H9 (cell line): ENCODE measurements around the gene CSNK1G1. TPM values are rescaled to one million over a fixed set of nuclear protein-coding genes. Genes with fewer than 3 reads are reported as not detected.

Source experiments
- DNase-seq: peaks from one replicate; pipeline ENCODE4 v3.0.0-alpha.2; 2017
- H2AFZ ChIP-seq: one replicate; pipeline ENCODE4 v1.6.1; 2013; ENCODE audit warnings: mild to moderate bottlenecking, low read length, control low read depth, moderate library complexity
- H2AK5ac ChIP-seq: 2 replicates; pipeline ENCODE4 v1.6.1; 2013; ENCODE audit warnings: low read length, control low read depth, mixed read lengths; ENCODE audit not compliant: insufficient read length
- H2BK120ac ChIP-seq: one replicate; pipeline ENCODE4 v1.6.1; 2013; ENCODE audit warnings: low read depth, mild to moderate bottlenecking, low read length, control low read depth, inconsistent platforms; ENCODE audit not compliant: poor library complexity, severe bottlenecking
- H2BK12ac ChIP-seq: 2 replicates; pipeline ENCODE4 v1.6.1; 2013; ENCODE audit warnings: low read length, control low read depth, mixed read lengths, low read depth; ENCODE audit not compliant: insufficient read length
- H2BK15ac ChIP-seq: 2 replicates; pipeline ENCODE4 v1.6.1; 2013; ENCODE audit warnings: low read depth, low read length, control low read depth
- H2BK20ac ChIP-seq: one replicate; pipeline ENCODE4 v1.6.1; 2013; ENCODE audit warnings: low read depth, mild to moderate bottlenecking, low read length, control low read depth, inconsistent platforms; ENCODE audit not compliant: poor library complexity, severe bottlenecking
- H2BK5ac ChIP-seq: 2 replicates; pipeline ENCODE4 v1.6.1; 2013; ENCODE audit warnings: low read length, control low read depth, mixed read lengths; ENCODE audit not compliant: insufficient read length
- H3K14ac ChIP-seq: 2 replicates; pipeline ENCODE4 v1.6.1; 2013; ENCODE audit warnings: low read length, control low read depth; ENCODE audit not compliant: insufficient read depth
- H3K18ac ChIP-seq: 2 replicates; pipeline ENCODE4 v1.6.1; 2013; ENCODE audit warnings: low read depth, mild to moderate bottlenecking, mixed read lengths, low read length, control low read depth; ENCODE audit not compliant: insufficient read length
- H3K23ac ChIP-seq: 2 replicates; pipeline ENCODE4 v1.6.1; 2013; ENCODE audit warnings: low read length, control low read depth, mixed read lengths, low read depth; ENCODE audit not compliant: insufficient read length
- H3K23me2 ChIP-seq: 2 replicates; pipeline ENCODE4 v1.6.1; 2013; ENCODE audit warnings: low read depth, mild to moderate bottlenecking, mixed read lengths, low read length, control low read depth; ENCODE audit not compliant: insufficient read length, poor library complexity, severe bottlenecking
- H3K27ac ChIP-seq: 2 replicates; pipeline ENCODE4 v1.5.1; 2013; ENCODE audit warnings: low read length, control low read depth, mixed read lengths, low read depth; ENCODE audit not compliant: insufficient read length
- H3K27me3 ChIP-seq: 2 replicates; pipeline ENCODE4 v1.6.1; 2013; ENCODE audit warnings: low read length, control low read depth, inconsistent platforms; ENCODE audit not compliant: insufficient read depth
- H3K4ac ChIP-seq: 2 replicates; pipeline ENCODE4 v1.6.1; 2013; ENCODE audit warnings: low read depth, mild to moderate bottlenecking, control low read depth, inconsistent platforms, low read length, moderate library complexity
- H3K4me1 ChIP-seq: 2 replicates; pipeline ENCODE4 v1.6.1; 2013; ENCODE audit warnings: low read length, control low read depth, inconsistent platforms; ENCODE audit not compliant: insufficient read depth
- H3K4me2 ChIP-seq: 2 replicates; pipeline ENCODE4 v1.6.1; 2013; ENCODE audit warnings: low read length, control low read depth, mixed read lengths; ENCODE audit not compliant: insufficient read length, insufficient read depth
- H3K56ac ChIP-seq: 2 replicates; pipeline ENCODE4 v1.6.1; 2013; ENCODE audit warnings: low read depth, mild to moderate bottlenecking, mixed read lengths, low read length, control low read depth; ENCODE audit not compliant: insufficient read length
- H3K79me1 ChIP-seq: 2 replicates; pipeline ENCODE4 v1.6.1; 2013; ENCODE audit warnings: low read depth, mild to moderate bottlenecking, moderate library complexity, low read length, control low read depth, inconsistent platforms; ENCODE audit not compliant: insufficient read depth, poor library complexity, severe bottlenecking
- H3K79me2 ChIP-seq: 2 replicates; pipeline ENCODE4 v1.6.1; 2013; ENCODE audit warnings: low read length, control low read depth, inconsistent platforms; ENCODE audit not compliant: insufficient read depth
- H3K9ac ChIP-seq: 2 replicates; pipeline ENCODE4 v1.6.1; 2013; ENCODE audit warnings: low read length, control low read depth, mixed read lengths; ENCODE audit not compliant: insufficient read length; ENCODE audit errors: extremely low read depth
- H3K9me3 ChIP-seq: one replicate; pipeline ENCODE4 v1.6.1; 2013; ENCODE audit warnings: low read depth, low read length, inconsistent platforms; ENCODE audit not compliant: control insufficient read depth
- H3T11ph ChIP-seq: one replicate; pipeline ENCODE4 v1.6.1; 2013; ENCODE audit warnings: mild to moderate bottlenecking, low read length, control low read depth, inconsistent platforms
- H4K20me1 ChIP-seq: one replicate; pipeline ENCODE4 v1.6.1; 2013; ENCODE audit not compliant: control insufficient read depth, insufficient read length, insufficient read depth
- H4K5ac ChIP-seq: 2 replicates; pipeline ENCODE4 v1.6.1; 2013; ENCODE audit warnings: low read depth, mild to moderate bottlenecking, mixed read lengths, low read length, control low read depth; ENCODE audit not compliant: insufficient read length
- H4K8ac ChIP-seq: replicated peaks from 2 replicates; pipeline ENCODE4 v1.6.1; 2013; ENCODE audit warnings: low read length, control low read depth, mixed read lengths, low read depth; ENCODE audit not compliant: insufficient read length
- H4K91ac ChIP-seq: 2 replicates; pipeline ENCODE4 v1.6.1; 2013; ENCODE audit warnings: low read depth, mild to moderate bottlenecking, moderate library complexity, mixed read lengths, low read length, control low read depth; ENCODE audit not compliant: insufficient read length
- H3K27ac Mint-ChIP-seq, 3 experiments: 2 replicates in 2 of 3; 3 replicates in 1 of 3; pipeline ENCODE4 v1.8.0; 2020 to 2021; ENCODE audit warnings: mixed read lengths in 3 of 3, mild to moderate bottlenecking in 1 of 3, moderate library complexity in 1 of 3
- H3K27me3 Mint-ChIP-seq: 2 replicates; pipeline ENCODE4 v1.8.0; 2021; ENCODE audit warnings: low read depth, mild to moderate bottlenecking, moderate library complexity, mixed read lengths
- H3K36me3 Mint-ChIP-seq, 3 experiments: 2 replicates in 2 of 3; 3 replicates in 1 of 3; pipeline ENCODE4 v1.8.0; 2020 to 2021; ENCODE audit warnings: low read depth in 3 of 3, mixed read lengths in 3 of 3; ENCODE audit not compliant: insufficient read depth in 1 of 3
- H3K4me1 Mint-ChIP-seq, 2 experiments: 2 replicates each; pipeline ENCODE4 v1.8.0; 2020; ENCODE audit warnings: mixed read lengths in 2 of 2
- H3K4me3 Mint-ChIP-seq, 2 experiments: 2 replicates in 1 of 2; 3 replicates in 1 of 2; pipeline ENCODE4 v1.8.0; 2020 to 2021; ENCODE audit warnings: mild to moderate bottlenecking in 2 of 2, mixed read lengths in 2 of 2, moderate library complexity in 1 of 2
- H3K9me3 Mint-ChIP-seq, 2 experiments: 2 replicates in 1 of 2; 3 replicates in 1 of 2; pipeline ENCODE4 v1.8.0; 2020; ENCODE audit warnings: mild to moderate bottlenecking in 2 of 2, mixed read lengths in 2 of 2, moderate library complexity in 1 of 2
- CTCF ChIP-seq: fragments of 200-600 bp; sonication (generic); conservative IDR thresholded peaks from 3 replicates; pipeline ENCODE4 v1.8.0; 2021; ENCODE audit warnings: antibody characterized with exemption, mild to moderate bottlenecking
- total RNA-seq: library from RNA; stranded (reverse); gene quantifications from 2 replicates; pipeline ENCODE4 v1.2.1, GENCODE V29; 2021

CSNK1G1 gene
- total RNA-seq, 1 experiment from 2014 or later = 17.1 TPM

- H4K8ac ChIP-seq = no peak overlapping the region
- no peak overlapping the region for H3K56ac ChIP-seq
- Mint-ChIP-seq H3K27me3 (no peaks in the 10 kb centered on the region), H3K4me1 (peaks cover 12 to 17% of the 10 kb centered on the region in 2 experiments), H3K27ac (no peak overlapping the region), H3K9me3 (no peaks in the 10 kb centered on the region), H3K36me3 (no peaks in the 10 kb centered on the region; a peak in 1 of 7 replicates), H3K4me3 (no peak overlapping the region)
- H2BK5ac ChIP-seq = no peak overlapping the region
- no peak overlapping the region for H2AFZ ChIP-seq
- no peak overlapping the region for H3K23ac ChIP-seq
- H3K79me2 ChIP-seq = no peaks in the 10 kb centered on the region
- no peak overlapping the region for H3K27ac ChIP-seq
- no peaks in the 10 kb centered on the region for H3K4me1 ChIP-seq
- H3K23me2 ChIP-seq = no peaks in the 10 kb centered on the region
- H3T11ph ChIP-seq = no peak overlapping the region
- H3K4ac ChIP-seq = no peak overlapping the region
- no peak overlapping the region for H2AK5ac ChIP-seq
- no peak overlapping the region for H2BK120ac ChIP-seq
- peaks cover 2% of the 10 kb centered on the region for H3K79me1 ChIP-seq
- H4K5ac ChIP-seq = no peak overlapping the region
- no peak overlapping the region for H3K9ac ChIP-seq
- H2BK20ac ChIP-seq = no peak overlapping the region
- no peak overlapping the region for H3K4me2 ChIP-seq
- H2BK12ac ChIP-seq = no peak overlapping the region
- H4K20me1 ChIP-seq = no peaks in the 10 kb centered on the region
- no peak overlapping the region for H3K14ac ChIP-seq
- no peak for TF ChIP-seq CTCF
- H2BK15ac ChIP-seq = no peak overlapping the region
- H4K91ac ChIP-seq = no peak overlapping the region
- no peak overlapping the region for H3K18ac ChIP-seq
- DNase-seq = no peak
- H3K27me3 ChIP-seq = no peaks in the 10 kb centered on the region
- no peaks in the 10 kb centered on the region for H3K9me3 ChIP-seq
These were observed 69.5 kb downstream of the CSNK1G1 start for GRCh38 chr15:64286473-64286872.
